HEK293T (cell line): ENCODE data around the gene OSCP1.

ENCODE experiments used
- CTCF ChIA-PET: fragments of 350-600 bp; formaldehyde crosslinking; extraction: SDS; loops from one replicate; lab custom pipeline; 2021; ENCODE audit warnings: antibody characterized with exemption, inconsistent platforms; lab: Yijun Ruan, JAX
- POLR2A ChIA-PET: fragments of 350-600 bp; formaldehyde crosslinking; extraction: SDS; loops from one replicate; lab custom pipeline; 2020; ENCODE audit warnings: antibody characterized with exemption, inconsistent platforms; lab: Yijun Ruan, JAX
- DNase-seq: peaks from one replicate; pipeline ENCODE4 v3.0.0; 2012; ENCODE audit warnings: mixed read lengths; ENCODE audit errors: extremely low spot score
- ARNT ChIP-seq: fragments of 450-650 bp; IDR thresholded peaks from 2 replicates; pipeline ENCODE4 v1.6.1; 2017; ENCODE audit warnings: mild to moderate bottlenecking
- BHLHE40 ChIP-seq: fragments of 450-650 bp; IDR thresholded peaks from 2 replicates; pipeline ENCODE4 v1.6.1; 2016; ENCODE audit warnings: mild to moderate bottlenecking, moderate library complexity, borderline replicate concordance
- CTBP1 ChIP-seq: fragments of 450-650 bp; IDR thresholded peaks from 2 replicates; pipeline ENCODE4 v1.6.1; 2016; ENCODE audit warnings: borderline replicate concordance
- ELF4 ChIP-seq: fragments of 450-650 bp; IDR thresholded peaks from 2 replicates; pipeline ENCODE4 v1.6.1; 2017; ENCODE audit warnings: antibody characterized with exemption
- FOXA1 ChIP-seq: fragments of 450-650 bp; IDR thresholded peaks from 2 replicates; pipeline ENCODE4 v1.6.1; 2016; ENCODE audit warnings: mild to moderate bottlenecking
- FOXK2 ChIP-seq: fragments of 450-650 bp; IDR thresholded peaks from 2 replicates; pipeline ENCODE4 v1.6.1; 2016; ENCODE audit warnings: mild to moderate bottlenecking
- FOXM1 ChIP-seq: fragments of 450-650 bp; IDR thresholded peaks from 2 replicates; pipeline ENCODE4 v1.6.1; 2017; ENCODE audit warnings: mild to moderate bottlenecking, borderline replicate concordance
- HDGF ChIP-seq: fragments of 450-650 bp; IDR thresholded peaks from 2 replicates; pipeline ENCODE4 v1.6.1; 2017; ENCODE audit warnings: antibody characterized with exemption, borderline replicate concordance
- L3MBTL2 ChIP-seq: fragments of 450-650 bp; conservative IDR thresholded peaks from 2 replicates; pipeline ENCODE4 v1.6.1; 2016; ENCODE audit warnings: mild to moderate bottlenecking
- LEF1 ChIP-seq: fragments of 450-650 bp; IDR thresholded peaks from 2 replicates; pipeline ENCODE4 v1.6.1; 2017; ENCODE audit warnings: mild to moderate bottlenecking, borderline replicate concordance
- NFRKB ChIP-seq: fragments of 450-650 bp; IDR thresholded peaks from 2 replicates; pipeline ENCODE4 v1.6.1; 2016; ENCODE audit warnings: mild to moderate bottlenecking, moderate library complexity
- SP1 ChIP-seq: fragments of 450-650 bp; IDR thresholded peaks from 2 replicates; pipeline ENCODE4 v1.6.1; 2017
- SUZ12 ChIP-seq: fragments of 450-650 bp; IDR thresholded peaks from 2 replicates; pipeline ENCODE4 v1.6.1; 2016; ENCODE audit warnings: mild to moderate bottlenecking
- TARDBP ChIP-seq: fragments of 450-650 bp; IDR thresholded peaks from 2 replicates; pipeline ENCODE4 v1.6.1; 2016
- ZNF384 ChIP-seq: fragments of 450-650 bp; IDR thresholded peaks from 2 replicates; pipeline ENCODE4 v1.6.1; 2016
- TF ChIP-seq, protein P1 (sequence below): fragments of 450-650 bp; IDR thresholded peaks from 2 replicates; pipeline ENCODE4 v1.6.1; 2016

The OSCP1 gene

DNA sequence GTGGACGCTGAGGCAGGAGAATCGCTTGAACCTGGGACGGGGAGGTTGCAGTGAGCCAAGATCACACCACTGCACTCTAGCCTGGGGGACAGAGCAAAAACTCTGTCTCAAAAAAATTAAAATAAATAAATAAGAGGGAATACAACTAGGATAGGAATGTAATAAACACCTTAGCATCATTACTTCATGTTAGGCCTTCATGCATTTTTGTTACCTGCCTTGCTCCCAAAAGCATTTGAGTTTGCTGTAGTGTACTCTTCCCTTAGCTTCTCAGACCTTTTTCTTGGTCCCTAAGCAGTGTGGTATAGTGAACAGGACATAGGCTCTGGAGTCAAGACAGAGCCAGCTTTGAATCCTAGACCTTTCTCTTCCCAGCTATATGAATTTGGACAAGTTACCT, 2.8 kb upstream of the OSCP1 start:
- DNase-seq: no peak
- TF ChIP-seq TARDBP (no peak), CTBP1 (no peak), NFRKB (no peak), LEF1 (no peak)
- POLR2A ChIA-PET: interaction anchor here (1.0 to 3.6 kb wide), 2 partner anchors 11 to 31 kb away, joined by 3 to 23 read pairs; partner anchors contain the start of gene MRPS15
- CTCF ChIA-PET: no interaction called here

DNA sequence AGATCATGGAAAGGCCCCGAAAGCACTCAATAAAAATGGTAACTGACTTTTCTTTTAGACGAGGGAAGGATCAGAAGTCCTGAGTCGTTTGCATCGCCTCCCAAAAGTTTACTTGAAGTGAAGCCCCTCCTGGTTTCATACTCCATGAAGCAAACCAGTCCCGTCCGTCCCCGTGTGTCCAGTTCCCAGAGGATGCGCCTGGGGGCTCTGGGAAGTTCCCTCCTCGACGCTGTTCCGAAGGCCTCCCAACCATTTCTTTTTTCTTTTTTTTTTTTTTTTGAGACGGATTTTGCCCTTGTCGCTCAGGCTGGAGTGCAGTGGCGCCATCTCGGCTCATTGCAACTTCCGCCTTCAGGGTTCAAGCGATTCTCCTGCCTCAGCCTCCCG, 661 bp upstream of the OSCP1 start:
- TF ChIP-seq LEF1 (no peak), ZNF384 (no peak), ARNT (no peak), NFRKB (no peak), FOXK2 (no peak), TARDBP (no peak), ELF4 (no peak), CTBP1 (no peak), SUZ12 (no peak), BHLHE40 (no peak), L3MBTL2 (no peak)
- TF ChIP-seq, protein P1, sequence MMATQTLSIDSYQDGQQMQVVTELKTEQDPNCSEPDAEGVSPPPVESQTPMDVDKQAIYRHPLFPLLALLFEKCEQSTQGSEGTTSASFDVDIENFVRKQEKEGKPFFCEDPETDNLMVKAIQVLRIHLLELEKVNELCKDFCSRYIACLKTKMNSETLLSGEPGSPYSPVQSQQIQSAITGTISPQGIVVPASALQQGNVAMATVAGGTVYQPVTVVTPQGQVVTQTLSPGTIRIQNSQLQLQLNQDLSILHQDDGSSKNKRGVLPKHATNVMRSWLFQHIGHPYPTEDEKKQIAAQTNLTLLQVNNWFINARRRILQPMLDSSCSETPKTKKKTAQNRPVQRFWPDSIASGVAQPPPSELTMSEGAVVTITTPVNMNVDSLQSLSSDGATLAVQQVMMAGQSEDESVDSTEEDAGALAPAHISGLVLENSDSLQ: no peak
- ChIA-PET POLR2A (interaction anchor here (0.8 to 3.7 kb wide), 18 partner anchors 9 to 301 kb away, joined by 3 to 77 read pairs (median 4); partner anchors contain the start of genes CSF3R, EVA1B, MRPS15 and TRAPPC3), CTCF (interaction anchor here (0.7 to 1.3 kb wide), 6 partner anchors 10 to 302 kb away, joined by 3 to 4 read pairs (median 3); partner anchors contain the start of gene TRAPPC3)
- DNase-seq: no peak

DNA sequence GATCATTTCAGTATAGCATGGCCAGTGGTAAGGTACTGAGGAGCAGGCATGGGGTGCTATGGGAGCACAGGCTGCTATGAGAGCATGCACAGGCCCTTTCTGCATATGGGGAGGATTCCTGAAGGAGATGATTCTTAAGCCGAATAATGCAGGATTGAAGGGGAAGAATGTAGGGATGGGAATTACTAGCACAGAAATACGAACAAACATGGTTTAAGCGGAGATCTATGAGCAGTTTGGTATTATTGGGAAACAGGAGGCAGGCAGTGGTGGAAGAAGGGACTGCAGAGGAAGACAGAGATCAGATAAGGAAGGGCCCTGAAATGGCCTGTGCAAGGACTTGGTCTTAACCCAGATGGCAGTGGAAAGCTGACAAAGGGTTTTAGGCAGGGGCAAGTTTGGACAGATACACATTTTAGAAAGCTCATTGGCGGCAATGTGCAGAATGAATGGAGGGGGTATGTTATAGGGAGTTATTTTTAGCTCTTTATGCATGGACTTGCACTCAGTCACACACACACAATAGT, 1.7 kb downstream of the OSCP1 start:
- no peak for DNase-seq
- POLR2A ChIA-PET: interaction anchor here (2.3 to 3.7 kb wide), 2 partner anchors 16 to 62 kb away, joined by 13 to 77 read pairs; partner anchors contain the start of gene MRPS15
- TF ChIP-seq CTBP1 (no peak), FOXM1 (no peak), NFRKB (no peak), L3MBTL2 (no peak), LEF1 (no peak), HDGF (no peak), ZNF384 (no peak), BHLHE40 (no peak), SUZ12 (no peak), FOXK2 (no peak), ARNT (no peak), SP1 (no peak), ELF4 (no peak), TARDBP (no peak), FOXA1 (no peak)
- TF ChIP-seq, protein P1: no peak
- CTCF ChIA-PET: no interaction called here

DNA sequence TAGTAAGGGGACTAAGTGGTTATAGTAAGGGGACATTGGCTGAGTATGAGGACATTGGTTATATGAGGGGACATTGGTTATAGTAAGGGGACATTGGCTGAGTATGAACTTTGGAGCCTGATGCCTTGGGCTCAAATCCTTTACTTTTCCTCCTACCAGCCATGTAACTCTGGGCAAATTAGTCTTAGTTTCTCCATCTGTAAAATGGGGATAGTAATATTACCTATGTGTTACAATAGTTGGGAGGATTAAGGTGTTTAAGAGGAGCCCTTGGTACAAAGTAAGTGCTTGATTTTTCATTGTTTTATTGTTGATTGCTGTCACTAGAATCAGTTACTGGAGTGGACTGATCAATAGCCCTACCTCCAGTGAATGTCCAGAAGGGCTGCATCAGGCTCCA, 2.8 kb downstream of the OSCP1 start:
- POLR2A ChIA-PET: no interaction called here
- no peak for TF ChIP-seq CTBP1
- no peak for TF ChIP-seq FOXK2
- TF ChIP-seq FOXA1: no peak
- no peak for TF ChIP-seq SP1
- TF ChIP-seq SUZ12: no peak
- no peak for TF ChIP-seq HDGF
- TF ChIP-seq L3MBTL2: no peak
- TF ChIP-seq ELF4: no peak
- TF ChIP-seq FOXM1: no peak
- TF ChIP-seq, protein P1: no peak
- no peak for TF ChIP-seq ARNT
- CTCF ChIA-PET: no interaction called here
- DNase-seq: no peak

DNA sequence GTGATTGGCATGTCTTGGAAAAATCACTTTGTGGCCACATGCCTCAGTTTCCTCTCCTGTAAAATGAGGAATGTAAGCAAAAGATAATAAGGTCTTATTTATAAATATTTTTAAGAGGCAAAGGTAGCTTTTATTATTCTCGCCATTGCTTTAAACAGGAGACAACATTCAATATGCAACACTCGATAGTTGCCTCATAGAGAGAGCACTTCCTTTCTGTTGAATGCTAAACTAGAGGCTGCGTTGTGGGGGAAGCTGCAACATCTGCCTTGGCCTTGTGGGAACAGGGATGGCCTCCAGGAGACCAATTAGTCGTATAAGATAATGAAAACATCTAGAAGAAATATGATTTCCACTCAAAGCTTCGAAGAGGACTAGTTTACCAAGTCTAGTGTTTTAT, 3.5 kb downstream of the OSCP1 start:
- DNase-seq: no peak
- CTCF ChIA-PET: interaction anchor here (0.6 kb wide), 1 partner anchor 356 kb away, joined by 3 read pairs; no protein-coding TSS in a partner anchor
- no peak for TF ChIP-seq FOXA1
- POLR2A ChIA-PET: no interaction called here

DNA sequence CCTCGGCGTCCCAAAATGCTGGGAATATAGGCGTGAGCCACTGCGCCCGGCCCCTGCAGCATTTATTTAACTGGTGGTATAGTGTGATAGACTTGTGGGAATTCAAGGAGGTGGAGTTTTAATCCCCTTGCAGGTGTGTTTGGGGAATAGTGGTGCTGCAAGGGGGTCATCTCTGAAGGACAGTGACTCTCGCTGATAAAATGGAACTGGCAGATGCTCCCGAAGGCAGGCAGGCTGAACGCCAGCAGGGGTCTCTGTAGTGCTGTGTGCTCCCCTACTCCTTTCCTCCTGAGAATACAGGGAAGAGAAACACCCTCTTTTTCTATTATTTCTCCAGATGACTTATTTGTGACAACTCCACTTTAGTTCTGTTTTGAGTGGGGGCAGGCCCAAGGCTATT, 4.0 kb downstream of the OSCP1 start:
- ChIA-PET CTCF (interaction anchor here (0.6 kb wide), 1 partner anchor 356 kb away, joined by 3 read pairs; no protein-coding TSS in a partner anchor), POLR2A (no interaction called here)
- TF ChIP-seq BHLHE40 (no peak), HDGF (no peak), FOXM1 (no peak), NFRKB (no peak), SUZ12 (no peak), ARNT (no peak), ZNF384 (no peak), ELF4 (no peak)
- TF ChIP-seq, protein P1: no peak
- DNase-seq: peak; percentile 32
